Neural cell (in vitro differentiated cells): Measurements from ENCODE around the gene TMIGD3.

Source experiments
- EZH2 ChIP-seq: fragments of 200-600, 300-800 bp; shearing (Covaris generic), sonication (generic); IDR thresholded peaks from 2 replicates; pipeline ENCODE4 v1.6.1; 2014; ENCODE audit warnings: antibody characterized with exemption, low read length, borderline replicate concordance, mild to moderate bottlenecking; ENCODE audit not compliant: insufficient read depth, poor library complexity, severe bottlenecking
- POLR2AphosphoS5 ChIP-seq: IDR thresholded peaks from 2 replicates; pipeline ENCODE4 v1.6.1; 2012
- RAD21 ChIP-seq: fragments of 450-650 bp; conservative IDR thresholded peaks from 2 replicates; pipeline ENCODE4 v1.6.1; 2014; ENCODE audit warnings: antibody characterized with exemption, mild to moderate bottlenecking, moderate library complexity
- TF ChIP-seq, protein P1 (sequence below): fragments of 450-650 bp; IDR thresholded peaks from 2 replicates; pipeline ENCODE4 v1.5.1; 2014; ENCODE audit warnings: antibody characterized with exemption, mild to moderate bottlenecking, moderate library complexity; ENCODE audit not compliant: poor library complexity, severe bottlenecking

DNA sequence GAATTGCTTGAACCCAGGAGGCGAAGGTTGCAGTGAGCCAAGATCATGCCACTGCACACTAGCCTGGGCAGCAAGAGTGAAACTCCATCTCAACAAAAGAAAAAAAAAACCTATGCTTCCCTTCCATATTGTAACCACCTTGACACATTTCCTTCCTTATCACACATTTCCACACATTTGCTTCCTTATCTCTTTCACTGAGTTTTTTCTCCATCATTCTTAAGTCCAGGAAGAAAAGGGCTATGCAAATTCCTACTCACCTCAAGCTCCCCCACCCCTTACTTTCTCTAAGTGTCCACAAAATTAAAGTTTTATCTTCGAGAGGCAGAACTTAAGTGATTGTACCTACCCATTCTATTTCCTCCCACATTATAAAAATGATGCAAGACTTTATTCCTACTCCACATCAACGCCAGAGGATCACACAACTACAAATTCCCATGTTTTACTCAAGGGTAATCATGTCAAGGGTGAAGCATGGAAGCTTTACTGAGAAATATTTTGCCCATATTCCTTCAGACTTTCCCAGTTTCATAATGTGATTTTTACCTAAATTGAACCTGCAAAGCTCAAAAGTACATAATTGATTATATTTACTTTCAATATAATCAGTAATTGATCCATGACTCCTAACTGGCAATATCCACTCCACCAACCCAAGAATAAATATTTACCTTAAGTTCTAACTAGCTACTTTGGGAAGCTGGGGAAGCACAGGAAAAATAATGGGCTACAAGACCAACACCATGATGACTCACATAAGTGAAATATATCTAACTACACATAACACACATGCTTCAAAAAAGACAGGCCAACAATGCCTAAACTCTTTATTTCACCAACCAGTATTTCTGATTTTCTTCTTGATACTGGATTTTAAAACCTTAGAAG is 63.7 kb downstream of the TMIGD3 start:
- TF ChIP-seq, protein P1, sequence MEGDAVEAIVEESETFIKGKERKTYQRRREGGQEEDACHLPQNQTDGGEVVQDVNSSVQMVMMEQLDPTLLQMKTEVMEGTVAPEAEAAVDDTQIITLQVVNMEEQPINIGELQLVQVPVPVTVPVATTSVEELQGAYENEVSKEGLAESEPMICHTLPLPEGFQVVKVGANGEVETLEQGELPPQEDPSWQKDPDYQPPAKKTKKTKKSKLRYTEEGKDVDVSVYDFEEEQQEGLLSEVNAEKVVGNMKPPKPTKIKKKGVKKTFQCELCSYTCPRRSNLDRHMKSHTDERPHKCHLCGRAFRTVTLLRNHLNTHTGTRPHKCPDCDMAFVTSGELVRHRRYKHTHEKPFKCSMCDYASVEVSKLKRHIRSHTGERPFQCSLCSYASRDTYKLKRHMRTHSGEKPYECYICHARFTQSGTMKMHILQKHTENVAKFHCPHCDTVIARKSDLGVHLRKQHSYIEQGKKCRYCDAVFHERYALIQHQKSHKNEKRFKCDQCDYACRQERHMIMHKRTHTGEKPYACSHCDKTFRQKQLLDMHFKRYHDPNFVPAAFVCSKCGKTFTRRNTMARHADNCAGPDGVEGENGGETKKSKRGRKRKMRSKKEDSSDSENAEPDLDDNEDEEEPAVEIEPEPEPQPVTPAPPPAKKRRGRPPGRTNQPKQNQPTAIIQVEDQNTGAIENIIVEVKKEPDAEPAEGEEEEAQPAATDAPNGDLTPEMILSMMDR, result no peak
- no peak for TF ChIP-seq POLR2AphosphoS5
- no peak for TF ChIP-seq RAD21
- no peak for TF ChIP-seq EZH2
